Retinal pigment epithelial cell (primary cell): ENCODE data around the gene IL12RB1.

Experiments
- DNase-seq: peaks from one replicate; pipeline ENCODE4 v3.0.0-alpha.2; 2010; ENCODE audit warnings: low read depth
- H3K4me3 ChIP-seq: 2 replicates; pipeline ENCODE4 v1.5.1; 2011; ENCODE audit warnings: mild to moderate bottlenecking, low read length, control low read depth, moderate library complexity
- CTCF ChIP-seq: conservative IDR thresholded peaks from 2 replicates; pipeline ENCODE4 v1.5.1; 2011; ENCODE audit warnings: low read depth, low read length, control low read depth, inconsistent platforms

The IL12RB1 gene

GRCh38 chr19:18086590-18087138 lies at the start of gene IL12RB1:
Gene IL12RB1, minus strand, starts transcription at chr19:18086934. Its CDS starts 111 bp downstream, at chr19:18086823.
- no peak for DNase-seq
- no peak for TF ChIP-seq CTCF
- no peak within 1 kb of the TSS for H3K4me3 ChIP-seq

- no peak for TF ChIP-seq CTCF
- H3K4me3 ChIP-seq = no peak overlapping the region
- no peak for DNase-seq
These were observed 49.2 kb upstream of the IL12RB1 start for GRCh38 chr19:18135712-18136584.

- H3K4me3 ChIP-seq = no peak overlapping the region
- no peak for DNase-seq
- no peak for TF ChIP-seq CTCF
These were observed 45.3 kb upstream of the IL12RB1 start for GRCh38 chr19:18131841-18132596.

GRCh38 chr19:18130523-18131242 lies 43.9 kb upstream of the IL12RB1 start:
- DNase-seq = no peak
- no peak for TF ChIP-seq CTCF
- H3K4me3 ChIP-seq = no peak overlapping the region

GRCh38 chr19:18128805-18129204 lies 42.1 kb upstream of the IL12RB1 start:
- no peak for TF ChIP-seq CTCF
- no peak for DNase-seq
- H3K4me3 ChIP-seq = no peak overlapping the region

- DNase-seq = no peak
- no peak for TF ChIP-seq CTCF
- H3K4me3 ChIP-seq = no peak overlapping the region
These were observed 41.3 kb upstream of the IL12RB1 start for GRCh38 chr19:18128044-18128443.
